ENCODE data around the gene ARHGDIG.
"Not testable (repeated sequence)": the region's sequence is repeated elsewhere in the genome, so short reads cannot be mapped to it uniquely, and the experiment has no call there.

ARHGDIG gene

DNA sequence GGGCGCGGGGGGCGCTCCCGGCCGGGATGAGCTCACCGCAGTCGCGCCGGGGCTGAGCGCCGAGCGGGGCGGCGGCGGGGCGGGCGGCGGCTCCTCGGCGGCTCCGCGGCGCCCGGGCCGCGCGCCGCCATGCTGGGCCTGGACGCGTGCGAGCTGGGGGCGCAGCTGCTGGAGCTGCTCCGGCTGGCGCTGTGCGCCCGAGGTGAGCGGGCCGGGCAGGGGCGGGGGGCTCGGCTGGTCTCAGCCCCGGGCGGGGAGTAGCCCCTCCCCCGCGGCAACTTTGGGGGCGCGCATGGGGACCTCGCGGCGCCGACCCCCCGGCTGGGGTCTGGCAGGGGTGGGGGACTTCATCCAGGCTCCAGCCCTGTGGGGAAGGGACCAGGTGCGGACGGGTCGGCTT lies at the start of gene ARHGDIG:
Gene ARHGDIG, plus strand, starts transcription at position 40 of the 400 bp plus-strand sequence. Its CDS starts 90 bp downstream, at position 130.
- no peak for DNase-seq

DNA sequence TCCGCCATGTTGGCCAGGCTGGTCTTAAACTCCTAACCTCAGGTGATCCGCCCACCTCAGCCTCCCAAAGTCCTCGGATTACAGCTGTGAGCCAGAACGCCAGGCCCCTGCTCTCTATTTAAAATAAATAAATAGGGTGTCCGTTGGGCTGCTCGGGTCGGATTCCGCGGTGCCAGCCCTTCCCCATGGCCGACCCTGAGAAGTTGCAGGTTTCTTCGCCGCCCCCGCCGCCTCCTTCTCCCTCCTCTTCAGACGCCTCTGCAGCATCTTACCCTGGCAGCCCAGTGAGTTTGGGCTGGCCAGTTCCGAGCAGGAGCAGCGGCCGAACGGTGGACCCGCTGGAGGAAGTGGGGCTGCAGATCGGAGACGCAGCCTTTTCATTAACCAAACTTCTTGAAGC lies 49.4 kb upstream of the ARHGDIG start:
- no peak for DNase-seq

DNA sequence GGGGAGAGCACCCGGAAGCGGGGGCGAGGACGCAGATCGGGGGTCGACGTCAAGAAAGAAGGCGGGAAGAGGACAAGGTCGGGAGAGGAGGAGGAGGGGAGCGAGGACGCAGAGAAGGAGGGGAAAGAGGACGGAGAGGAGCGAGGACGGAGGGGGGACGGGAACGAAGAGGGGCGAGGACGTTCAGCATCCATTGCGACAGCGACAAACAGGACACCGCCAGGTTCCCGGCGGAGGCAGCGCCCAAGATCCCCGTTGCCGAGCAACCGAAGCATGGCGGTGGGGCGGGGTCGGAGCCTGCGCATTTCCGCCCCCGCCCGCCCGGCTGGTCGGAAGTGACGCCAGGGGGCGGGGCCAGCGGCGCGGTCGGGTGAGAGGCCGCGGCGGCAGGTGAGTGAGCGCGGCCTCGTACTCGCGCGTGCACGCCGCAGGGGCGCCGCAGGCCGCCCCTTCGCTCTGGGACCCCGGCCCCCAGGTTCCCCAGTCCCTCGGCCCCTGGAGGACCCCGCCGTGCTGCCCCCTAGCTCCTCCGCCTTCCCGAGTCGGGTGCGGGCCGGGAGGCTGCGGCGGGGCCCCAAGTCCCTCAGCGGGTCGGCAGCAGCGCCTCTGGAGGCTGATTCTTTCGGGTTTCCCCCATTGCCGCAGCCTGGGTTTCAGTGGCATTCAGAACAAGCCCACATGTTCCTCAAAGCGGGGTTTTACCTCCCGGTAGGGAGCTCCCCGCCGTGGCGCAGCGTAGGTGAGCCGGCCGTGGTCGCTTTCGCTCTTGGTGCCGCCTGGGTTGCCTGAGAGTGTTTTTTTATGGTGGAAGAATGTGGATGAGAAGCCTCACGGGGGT lies 45.7 kb upstream of the ARHGDIG start, which contains the start of gene FAM234A:
Gene FAM234A, plus strand, starts transcription at position 354 of the 838 bp plus-strand sequence. CDS start 19,593 bp downstream, outside the sequence.
- DNase-seq: peak; percentile 93

DNA sequence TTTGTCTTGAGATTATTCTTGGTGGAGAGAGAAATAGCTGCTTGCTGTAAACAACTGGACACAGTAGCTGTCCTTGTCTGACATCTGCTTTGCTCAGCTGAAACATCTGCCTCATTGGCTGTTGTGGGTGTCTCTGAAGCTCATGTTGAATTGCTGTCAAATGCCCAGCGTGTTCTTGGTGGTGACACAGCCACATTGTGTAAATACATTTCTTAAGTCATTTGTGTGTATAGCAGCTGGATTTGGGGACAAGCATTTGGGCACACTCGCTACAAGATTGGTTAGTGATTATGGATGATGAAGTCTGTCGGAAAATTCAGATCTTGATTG lies 40.5 kb upstream of the ARHGDIG start:
- DNase-seq: no peak

DNA sequence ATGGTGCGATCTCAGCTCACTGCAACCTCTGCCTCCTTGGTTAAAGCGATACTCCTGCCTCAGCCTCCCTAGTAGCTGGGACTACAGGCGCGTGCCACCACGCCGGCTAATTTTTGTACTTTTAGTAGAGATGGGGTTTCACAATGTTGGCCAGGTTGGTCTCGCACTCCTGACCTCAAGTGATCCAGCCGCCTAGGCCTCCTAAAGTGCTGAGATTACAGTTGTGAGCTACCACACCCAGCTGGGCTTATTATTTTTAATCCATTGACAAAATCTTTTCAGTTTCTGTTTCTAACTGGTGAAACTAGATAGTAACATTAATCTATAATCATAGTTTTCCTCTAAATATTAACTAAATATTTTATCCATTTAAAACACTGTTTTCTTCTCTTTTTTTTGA lies 39.8 kb upstream of the ARHGDIG start:
- DNase-seq: no peak

DNA sequence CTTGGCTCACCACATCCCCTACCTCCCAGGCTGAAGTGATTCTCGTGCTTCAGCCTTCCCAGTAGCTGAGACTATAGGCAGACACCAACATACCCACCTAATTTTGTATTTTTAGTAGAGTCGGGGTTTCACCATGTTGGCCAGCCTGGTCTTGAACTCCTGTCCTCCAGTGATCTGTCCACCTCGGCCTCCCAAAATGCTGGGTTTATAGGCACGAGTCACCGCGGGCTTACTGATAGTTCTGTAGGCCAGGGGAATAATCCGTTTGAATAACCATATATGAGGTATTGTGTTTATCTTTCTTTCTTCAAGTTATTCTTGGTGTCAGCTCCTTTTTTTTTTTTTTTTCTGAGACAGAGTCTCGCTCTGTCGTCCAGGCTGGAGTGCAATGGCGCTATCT lies 38.1 kb upstream of the ARHGDIG start:
- DNase-seq: no peak

DNA sequence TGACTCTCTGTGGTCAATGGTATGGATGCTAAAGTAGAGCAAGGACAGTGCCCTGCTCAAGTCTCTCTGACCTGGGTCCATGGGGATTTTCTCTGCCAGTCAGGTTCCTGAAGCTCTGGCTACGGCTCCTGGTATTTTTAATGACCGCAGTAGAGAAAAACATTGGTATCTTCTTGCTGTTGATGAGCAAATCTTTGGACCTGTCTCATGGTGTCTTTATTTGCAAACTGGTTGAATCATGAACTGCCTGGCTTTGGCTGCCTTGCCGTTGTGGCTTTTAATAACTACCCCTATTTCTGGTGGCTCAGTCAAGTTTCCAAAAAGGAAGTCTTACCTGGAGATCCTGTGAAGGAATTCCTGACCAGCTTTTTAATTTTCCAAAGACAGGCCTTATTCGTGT lies 37.0 kb upstream of the ARHGDIG start:
- no peak for DNase-seq

DNA sequence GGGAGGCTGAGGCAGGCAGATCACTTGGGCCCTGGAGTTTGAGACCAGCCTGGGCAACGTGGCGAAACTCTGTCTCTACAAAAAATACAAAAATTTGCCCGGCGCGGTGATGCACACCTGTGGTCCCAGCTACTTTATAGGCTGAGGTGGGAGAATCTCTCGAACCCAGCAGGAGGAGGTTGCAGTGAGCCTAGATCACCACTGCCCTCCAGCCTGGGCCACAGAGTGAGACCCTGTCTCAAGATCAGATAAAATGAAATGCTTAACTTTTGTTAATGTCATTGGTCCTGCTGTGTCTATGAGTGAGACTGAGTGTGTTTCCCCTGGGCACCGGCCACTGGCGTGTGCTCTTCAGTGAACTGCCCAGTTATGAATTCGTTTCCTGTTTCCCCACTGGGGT lies 35.3 kb upstream of the ARHGDIG start:
- no peak for DNase-seq

DNA sequence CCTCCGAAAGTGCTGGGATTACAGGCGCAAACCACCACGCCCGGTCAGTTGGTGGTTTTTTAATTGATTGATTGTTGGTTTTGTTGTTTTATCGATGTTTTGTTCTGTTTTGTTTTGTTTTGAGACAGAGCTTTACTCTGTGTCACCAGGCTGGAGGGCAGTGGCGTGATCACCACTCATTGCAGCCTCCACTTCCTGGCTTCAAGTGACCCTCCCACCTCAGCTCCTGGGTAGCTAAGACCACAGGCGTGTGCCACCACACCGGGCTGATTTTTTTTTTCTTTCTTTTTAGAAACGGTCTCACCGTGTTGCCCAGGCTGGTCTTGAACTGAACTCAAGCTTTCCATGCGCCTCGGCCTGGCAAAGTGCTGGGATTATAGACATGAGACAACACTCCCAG lies 33.4 kb upstream of the ARHGDIG start:
- no peak for DNase-seq

DNA sequence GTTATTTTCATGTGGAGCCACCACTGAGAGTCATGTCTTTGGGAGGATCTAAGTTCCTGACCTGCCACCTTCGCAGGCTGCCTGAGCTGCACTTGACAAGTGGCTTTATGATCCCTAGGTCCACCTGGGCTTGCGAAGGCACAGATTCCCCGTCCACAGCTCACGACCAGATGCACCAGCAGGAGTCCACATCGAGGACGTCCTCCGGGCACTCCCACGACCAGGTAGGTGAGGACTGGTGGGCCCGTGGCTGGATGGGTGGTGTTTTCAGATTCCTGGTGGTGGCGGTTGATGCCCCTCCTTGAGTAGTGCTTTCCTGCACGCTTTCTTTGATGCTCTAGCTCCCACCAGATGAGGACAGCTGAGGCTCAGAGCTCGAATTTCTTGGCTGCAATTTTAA lies 31.0 kb upstream of the ARHGDIG start:
- DNase-seq: no peak

DNA sequence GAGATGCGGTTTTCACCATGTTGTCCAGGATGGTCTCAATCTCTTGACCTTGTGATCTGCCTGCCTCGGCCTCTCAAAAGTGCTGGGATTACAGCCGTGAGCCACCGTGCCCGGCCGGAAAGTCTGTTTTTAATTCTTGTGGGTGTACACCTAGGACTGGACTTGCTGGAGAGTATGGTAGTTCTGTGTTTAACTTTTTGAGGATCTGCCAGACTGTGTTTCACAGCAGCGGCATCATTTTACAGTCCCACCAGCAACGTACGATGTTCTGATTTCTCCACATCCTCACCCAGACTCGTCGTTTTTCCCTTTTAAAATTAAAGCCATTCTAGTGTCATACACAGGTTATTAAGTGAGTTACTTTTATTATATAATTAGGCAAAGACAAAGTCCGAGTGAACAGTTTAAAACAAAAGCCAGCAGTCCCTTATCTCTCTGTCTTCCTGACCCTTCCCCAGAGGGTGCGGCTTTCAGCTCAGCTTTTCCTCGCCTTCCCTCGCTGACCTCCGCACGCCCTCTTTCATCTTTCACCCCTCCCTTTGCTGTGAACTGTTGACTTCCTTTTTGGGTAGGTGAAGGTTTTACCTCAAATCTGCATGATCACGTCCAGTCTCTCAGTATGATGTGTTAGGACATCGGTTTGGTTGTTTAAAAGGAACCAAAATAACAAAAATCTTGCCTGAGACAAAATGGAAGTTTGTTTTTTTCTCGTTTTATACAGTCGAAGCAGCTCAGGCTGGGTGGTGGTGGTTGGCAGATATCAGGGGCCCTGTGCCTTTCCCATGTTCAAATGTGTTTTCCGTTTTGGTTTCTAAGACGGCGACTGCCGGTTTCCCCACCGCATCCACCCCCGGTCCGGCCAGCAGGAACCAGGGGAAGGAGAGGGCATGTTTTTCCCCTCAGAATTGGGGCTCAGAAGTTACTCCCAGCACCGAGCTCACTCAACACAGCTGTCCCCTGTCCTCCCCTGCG lies 27.7 kb upstream of the ARHGDIG start:
- DNase-seq: no peak

DNA sequence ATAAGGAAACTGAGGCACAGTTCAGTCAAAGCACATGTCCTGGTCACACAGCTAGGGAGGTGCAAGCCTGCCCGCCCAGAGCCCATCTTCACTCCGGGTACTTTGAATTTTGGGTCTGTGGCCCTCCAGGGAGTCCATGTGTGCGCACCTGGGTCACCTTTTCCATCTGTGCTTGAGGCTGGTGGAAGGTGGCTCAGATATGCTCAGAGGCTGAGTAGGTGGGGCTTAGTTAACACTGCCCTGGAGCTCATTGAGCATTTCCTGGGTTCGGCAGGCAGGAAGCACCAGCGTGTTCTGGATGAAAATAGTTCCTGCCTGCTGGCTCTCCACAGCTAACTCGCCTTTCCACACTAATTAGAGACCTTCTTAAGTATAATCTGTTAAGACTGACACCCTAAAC lies 26.6 kb upstream of the ARHGDIG start:
- DNase-seq: no peak

DNA sequence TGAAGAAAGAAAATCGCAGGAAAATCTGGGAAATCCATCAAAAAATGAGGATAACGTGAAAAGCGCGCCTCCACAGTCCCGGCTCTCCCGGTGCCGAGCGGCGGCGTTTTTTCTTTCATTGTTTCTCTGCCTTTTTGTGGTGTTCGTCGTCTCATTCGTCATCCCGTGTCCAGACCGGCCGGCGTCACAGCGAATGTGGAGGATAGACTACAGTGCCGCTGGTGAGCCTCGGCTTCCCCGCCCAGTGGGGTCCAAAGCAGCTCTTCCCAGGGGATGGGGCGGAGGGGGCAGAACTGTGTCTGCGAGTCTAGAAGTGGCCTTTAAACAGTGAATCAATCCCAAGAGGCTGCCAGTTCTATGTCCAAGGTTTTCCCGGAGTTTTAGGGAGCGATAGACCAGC lies 25.9 kb upstream of the ARHGDIG start:
- no peak for DNase-seq

DNA sequence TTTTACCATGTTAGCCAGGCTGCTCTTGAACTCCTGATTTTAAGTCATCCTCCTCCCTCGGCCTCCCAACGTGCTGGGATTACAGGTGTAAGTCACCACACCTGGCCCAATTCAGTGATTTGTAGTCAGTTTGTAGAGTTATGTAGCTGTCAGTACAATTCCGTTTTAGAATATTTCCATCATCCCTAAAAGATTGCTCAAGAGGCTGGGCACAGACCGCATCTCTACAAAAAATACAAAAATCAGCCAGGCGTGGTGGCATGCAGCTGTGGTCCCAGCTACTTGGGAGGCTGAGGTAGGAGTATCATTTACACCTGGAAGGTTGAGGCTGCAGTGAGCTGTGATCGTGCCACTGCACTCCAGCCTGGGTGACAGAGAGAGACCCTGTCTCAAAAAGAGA lies 25.2 kb upstream of the ARHGDIG start:
- DNase-seq: no peak

DNA sequence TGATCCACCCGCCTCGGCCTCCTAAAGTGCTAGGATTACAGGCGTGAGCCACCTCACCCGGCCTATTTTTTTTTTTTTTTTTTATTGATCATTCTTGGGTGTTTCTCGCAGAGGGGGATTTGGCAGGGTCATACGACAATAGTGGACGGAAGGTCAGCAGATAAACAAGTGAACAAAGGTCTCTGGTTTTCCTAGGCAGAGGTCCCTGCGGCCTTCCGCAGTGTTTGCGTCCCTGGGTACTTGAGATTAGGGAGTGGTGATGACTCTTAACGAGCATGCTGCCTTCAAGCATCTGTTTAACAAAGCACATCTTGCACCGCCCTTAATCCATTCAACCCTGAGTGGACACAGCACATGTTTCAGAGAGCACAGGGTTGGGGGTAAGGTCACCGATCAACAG lies 22.3 kb upstream of the ARHGDIG start:
- not testable (repeated sequence) for DNase-seq

DNA sequence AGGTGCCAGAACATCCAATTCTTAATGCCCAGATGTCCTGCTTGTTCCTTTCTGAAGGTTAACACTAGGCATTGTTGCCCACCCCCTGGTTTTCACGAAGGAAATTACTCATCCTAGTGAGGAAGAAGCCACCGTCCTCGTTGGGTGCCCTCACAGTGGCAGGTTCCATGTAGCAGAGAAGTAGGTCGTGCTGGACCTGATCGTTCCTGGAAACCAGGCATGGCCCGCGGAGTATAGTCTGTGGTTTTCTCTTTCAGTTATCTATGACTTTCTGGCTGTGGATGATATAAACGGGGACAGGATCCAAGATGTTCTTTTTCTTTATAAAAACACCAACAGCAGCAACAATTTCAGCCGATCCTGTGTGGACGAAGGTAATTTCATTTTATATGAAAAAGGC lies 21.2 kb upstream of the ARHGDIG start:
- DNase-seq: no peak

DNA sequence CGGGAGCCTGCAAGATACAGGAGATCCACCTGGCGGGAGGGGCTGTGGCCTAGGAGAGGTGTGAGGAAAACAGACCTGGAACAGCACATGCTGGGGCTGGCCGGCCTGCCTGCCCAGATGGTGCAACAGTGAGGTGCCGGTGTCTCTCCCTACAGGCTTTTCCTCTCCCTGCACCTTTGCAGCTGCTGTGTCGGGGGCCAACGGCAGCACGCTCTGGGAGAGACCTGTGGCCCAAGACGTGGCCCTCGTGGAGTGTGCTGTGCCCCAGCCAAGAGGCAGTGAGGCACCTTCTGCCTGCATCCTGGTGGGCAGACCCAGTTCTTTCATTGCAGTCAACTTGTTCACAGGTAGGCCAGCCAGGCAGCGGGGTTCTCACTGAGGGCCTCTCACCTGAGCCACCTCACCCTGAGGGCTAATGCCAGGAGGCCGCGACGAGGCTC lies 20.6 kb upstream of the ARHGDIG start:
- no peak for DNase-seq

DNA sequence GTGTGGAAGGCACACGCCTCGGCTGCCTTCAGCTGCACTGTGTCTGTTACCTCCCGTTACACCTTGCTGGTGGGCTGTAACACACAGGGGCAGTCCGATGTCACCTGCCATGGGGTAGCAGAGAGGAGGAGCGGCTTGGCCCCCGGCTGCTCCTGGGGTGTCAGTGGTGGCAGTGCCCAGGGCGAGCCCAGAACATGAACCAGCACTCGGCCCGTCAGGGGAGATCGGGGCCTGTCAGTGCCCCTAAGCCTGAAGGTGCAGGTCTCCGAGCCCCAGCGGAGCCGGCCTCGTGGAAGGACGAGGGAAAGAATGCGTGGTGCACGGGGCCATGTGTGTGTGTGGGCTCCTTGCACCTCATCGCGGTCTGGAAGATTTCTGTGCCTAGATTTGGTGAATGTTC lies 20.1 kb upstream of the ARHGDIG start:
- DNase-seq: no peak

DNA sequence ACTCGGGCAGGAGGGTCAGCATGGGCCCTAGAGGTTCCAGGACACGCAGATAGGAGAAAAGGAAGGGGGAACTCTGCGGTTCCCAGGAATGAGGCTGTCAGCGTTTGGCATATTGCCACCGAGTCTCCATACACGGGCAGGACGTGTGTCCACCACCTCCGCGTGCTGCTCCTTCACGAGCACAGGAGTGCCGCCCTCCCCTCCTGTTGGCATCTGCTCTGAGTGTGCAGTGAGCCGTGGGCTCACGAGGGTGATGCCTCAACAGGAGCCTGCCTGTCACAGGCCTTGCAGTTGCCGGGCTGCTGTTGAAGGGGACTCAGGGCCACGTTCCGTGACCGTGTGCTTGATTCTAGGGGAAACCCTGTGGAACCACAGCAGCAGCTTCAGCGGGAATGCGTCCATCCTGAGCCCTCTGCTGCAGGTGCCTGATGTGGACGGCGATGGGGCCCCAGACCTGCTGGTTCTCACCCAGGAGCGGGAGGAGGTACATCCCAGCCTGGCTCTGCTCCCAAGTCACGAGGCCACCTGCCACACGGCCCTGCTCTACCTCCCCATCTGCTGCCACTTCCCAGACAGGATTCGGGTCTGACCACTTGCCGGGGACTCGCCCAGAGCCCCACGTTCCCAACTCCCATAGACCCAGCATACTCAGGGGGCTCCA lies 19.2 kb upstream of the ARHGDIG start:
- DNase-seq: no peak

DNA sequence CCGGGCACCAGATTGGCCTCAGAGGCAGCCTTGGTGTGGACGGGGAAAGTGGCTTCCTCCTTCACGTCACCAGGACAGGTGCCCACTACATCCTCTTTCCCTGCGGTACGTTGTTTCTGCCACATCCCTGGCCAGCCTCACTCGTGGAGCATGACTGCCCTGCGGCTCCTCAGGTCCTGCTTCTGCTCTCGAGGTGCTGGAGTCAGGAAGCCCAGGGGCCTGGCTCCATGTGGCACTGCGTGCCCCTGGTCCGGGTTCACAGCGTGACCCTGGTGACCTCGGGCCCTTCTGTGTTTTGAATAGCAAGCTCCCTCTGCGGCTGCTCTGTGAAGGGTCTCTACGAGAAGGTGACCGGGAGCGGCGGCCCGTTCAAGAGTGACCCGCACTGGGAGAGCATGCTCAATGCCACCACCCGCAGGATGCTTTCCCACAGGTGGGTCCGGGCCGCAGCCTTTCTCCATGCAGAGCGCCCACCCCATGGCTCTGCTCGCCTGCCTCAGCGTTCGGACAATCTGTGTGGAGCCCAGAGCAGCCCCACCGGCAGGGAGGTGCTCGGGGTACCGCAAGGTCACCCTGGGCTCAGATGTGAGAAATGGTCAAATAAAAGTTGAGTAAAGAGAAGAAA lies 18.2 kb upstream of the ARHGDIG start:
- DNase-seq: no peak

DNA sequence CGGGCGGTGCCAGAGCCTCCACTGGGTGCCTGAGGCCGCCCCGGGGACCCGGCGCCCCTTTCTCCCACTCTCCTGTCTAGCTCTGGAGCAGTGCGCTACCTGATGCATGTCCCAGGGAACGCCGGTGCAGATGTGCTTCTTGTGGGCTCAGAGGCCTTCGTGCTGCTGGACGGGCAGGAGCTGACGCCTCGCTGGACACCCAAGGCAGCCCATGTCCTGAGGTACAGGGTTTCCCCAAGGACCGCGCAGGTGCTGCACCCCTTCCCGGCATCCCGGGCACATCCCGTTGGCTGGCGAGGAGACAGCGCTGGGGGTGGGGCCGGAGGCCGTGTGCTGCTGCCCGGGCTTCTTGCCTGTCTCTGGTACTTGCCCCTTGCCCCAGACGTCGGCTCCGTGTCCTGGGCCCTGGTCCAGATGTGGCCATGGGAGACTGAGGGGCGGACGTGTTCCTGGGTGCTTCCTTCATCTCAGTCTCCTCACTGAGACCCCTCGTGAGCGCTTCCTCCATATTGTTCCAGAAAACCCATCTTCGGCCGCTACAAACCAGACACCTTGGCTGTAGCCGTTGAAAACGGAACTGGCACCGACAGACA lies 17.1 kb upstream of the ARHGDIG start:
- no peak for DNase-seq

DNA sequence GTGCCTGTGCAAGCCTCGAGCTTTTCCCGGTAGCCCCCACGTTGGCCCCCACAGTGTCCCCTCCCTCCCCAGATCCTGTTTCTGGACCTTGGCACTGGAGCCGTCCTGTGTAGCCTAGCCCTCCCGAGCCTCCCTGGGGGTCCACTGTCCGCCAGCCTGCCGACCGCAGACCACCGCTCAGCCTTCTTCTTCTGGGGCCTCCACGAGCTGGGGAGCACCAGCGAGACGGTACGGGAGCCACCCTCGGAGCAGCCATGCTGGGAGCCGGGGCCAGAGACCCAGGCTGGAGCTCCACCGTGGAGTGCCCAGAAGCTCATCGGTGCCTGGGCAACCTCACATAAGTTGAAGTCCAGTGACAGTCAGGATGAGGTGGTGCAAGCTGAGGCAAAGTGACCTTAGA lies 16.4 kb upstream of the ARHGDIG start:
- no peak for DNase-seq

Measured in NCI-H2029 (cell line).